ENCODE measurements around the gene AGAP2. TPM values are rescaled to one million over a fixed set of nuclear protein-coding genes. Genes with fewer than 3 reads are reported as not detected.

Gene AGAP2
- total and polyA plus RNA-seq, 2 of the 13 experiments (the other 11 are each of a cell fraction or from before 2014, with no cell fraction given) = 0.38 to 0.45 TPM

DNA sequence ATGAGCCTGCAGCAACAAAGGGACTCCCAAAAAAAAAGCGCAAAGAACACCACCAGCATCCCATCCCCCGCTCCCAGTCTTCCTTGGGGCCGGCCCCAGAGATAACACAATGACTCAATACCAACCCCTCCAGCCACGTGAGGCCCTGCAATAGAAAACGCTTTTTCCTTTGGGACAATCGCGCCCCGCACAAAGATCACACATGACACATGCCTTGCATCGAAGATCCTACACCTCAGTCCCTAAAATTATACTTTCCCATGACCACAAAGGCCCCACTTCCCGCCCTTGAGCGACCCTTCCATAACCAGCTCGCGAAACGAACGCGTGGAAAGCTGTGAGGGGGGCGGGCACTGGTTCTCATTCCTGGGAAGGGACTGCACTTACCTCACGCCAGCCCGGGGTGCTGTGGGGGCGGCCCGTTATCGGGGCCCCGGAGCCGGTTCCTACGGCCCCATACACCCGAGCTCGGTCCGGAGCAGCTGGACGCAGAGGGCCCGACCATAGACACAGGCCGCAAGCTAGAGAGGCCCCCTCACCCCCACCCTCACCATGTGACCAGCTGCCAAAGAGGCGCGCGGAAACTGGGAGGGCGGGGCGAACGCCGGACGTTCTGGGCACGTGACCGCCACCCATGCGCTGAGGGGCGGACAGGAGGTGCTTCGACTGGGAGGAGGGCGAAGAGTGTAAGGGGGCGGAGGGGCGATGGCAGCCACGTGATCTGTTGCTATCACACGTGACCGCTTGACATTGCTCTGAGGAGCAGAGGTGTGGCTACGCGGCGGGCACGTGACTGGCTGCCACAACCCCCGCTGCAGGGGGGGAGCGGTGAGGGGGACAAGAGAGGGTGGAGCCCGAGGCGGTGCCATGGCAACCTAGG lies 13.5 kb upstream of the AGAP2 start, which contains the start of gene CDK4 (continued):
- TF ChIP-seq, protein P1, sequence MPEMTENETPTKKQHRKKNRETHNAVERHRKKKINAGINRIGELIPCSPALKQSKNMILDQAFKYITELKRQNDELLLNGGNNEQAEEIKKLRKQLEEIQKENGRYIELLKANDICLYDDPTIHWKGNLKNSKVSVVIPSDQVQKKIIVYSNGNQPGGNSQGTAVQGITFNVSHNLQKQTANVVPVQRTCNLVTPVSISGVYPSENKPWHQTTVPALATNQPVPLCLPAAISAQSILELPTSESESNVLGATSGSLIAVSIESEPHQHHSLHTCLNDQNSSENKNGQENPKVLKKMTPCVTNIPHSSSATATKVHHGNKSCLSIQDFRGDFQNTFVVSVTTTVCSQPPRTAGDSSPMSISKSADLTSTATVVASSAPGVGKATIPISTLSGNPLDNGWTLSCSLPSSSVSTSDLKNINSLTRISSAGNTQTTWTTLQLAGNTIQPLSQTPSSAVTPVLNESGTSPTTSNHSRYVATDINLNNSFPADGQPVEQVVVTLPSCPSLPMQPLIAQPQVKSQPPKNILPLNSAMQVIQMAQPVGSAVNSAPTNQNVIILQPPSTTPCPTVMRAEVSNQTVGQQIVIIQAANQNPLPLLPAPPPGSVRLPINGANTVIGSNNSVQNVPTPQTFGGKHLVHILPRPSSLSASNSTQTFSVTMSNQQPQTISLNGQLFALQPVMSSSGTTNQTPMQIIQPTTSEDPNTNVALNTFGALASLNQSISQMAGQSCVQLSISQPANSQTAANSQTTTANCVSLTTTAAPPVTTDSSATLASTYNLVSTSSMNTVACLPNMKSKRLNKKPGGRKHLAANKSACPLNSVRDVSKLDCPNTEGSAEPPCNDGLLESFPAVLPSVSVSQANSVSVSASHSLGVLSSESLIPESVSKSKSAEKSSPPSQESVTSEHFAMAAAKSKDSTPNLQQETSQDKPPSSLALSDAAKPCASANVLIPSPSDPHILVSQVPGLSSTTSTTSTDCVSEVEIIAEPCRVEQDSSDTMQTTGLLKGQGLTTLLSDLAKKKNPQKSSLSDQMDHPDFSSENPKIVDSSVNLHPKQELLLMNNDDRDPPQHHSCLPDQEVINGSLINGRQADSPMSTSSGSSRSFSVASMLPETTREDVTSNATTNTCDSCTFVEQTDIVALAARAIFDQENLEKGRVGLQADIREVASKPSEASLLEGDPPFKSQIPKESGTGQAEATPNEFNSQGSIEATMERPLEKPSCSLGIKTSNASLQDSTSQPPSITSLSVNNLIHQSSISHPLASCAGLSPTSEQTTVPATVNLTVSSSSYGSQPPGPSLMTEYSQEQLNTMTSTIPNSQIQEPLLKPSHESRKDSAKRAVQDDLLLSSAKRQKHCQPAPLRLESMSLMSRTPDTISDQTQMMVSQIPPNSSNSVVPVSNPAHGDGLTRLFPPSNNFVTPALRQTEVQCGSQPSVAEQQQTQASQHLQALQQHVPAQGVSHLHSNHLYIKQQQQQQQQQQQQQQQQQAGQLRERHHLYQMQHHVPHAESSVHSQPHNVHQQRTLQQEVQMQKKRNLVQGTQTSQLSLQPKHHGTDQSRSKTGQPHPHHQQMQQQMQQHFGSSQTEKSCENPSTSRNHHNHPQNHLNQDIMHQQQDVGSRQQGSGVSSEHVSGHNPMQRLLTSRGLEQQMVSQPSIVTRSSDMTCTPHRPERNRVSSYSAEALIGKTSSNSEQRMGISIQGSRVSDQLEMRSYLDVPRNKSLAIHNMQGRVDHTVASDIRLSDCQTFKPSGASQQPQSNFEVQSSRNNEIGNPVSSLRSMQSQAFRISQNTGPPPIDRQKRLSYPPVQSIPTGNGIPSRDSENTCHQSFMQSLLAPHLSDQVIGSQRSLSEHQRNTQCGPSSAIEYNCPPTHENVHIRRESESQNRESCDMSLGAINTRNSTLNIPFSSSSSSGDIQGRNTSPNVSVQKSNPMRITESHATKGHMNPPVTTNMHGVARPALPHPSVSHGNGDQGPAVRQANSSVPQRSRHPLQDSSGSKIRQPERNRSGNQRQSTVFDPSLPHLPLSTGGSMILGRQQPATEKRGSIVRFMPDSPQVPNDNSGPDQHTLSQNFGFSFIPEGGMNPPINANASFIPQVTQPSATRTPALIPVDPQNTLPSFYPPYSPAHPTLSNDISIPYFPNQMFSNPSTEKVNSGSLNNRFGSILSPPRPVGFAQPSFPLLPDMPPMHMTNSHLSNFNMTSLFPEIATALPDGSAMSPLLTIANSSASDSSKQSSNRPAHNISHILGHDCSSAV (CRISPR knock-in tag; IDR thresholded peaks at IDR 0.05; ENCODE audit: borderline replicate concordance) = peak; percentile 81; the same call in 1 of the 2 replicates
- no peak for TF ChIP-seq NCOA5 (CRISPR knock-in tag; IDR thresholded peaks at IDR 0.05)
- TF ChIP-seq HIVEP1 (CRISPR knock-in tag; IDR thresholded peaks at IDR 0.05) = peak; percentile 93
- TF ChIP-seq, protein P2, sequence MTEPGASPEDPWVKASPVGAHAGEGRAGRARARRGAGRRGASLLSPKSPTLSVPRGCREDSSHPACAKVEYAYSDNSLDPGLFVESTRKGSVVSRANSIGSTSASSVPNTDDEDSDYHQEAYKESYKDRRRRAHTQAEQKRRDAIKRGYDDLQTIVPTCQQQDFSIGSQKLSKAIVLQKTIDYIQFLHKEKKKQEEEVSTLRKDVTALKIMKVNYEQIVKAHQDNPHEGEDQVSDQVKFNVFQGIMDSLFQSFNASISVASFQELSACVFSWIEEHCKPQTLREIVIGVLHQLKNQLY (CRISPR knock-in tag; IDR thresholded peaks at IDR 0.05) = peak; percentile 96
- TF ChIP-seq CENPT (CRISPR knock-in tag; IDR thresholded peaks at IDR 0.05; ENCODE audit: low read depth) = no peak
- TF ChIP-seq MYPOP (CRISPR knock-in tag; IDR thresholded peaks at IDR 0.05) = no peak; the same call in 1 of the 2 replicates
- peak; percentile 93 for TF ChIP-seq GATAD1 (CRISPR knock-in tag; IDR thresholded peaks at IDR 0.05)
- peak; percentile 87; the same call in 1 of the 2 replicates for TF ChIP-seq ZNF782 (CRISPR knock-in tag; IDR thresholded peaks at IDR 0.05; ENCODE audit: borderline replicate concordance)
- peak; percentile 65 for TF ChIP-seq FOXO1 (CRISPR knock-in tag; IDR thresholded peaks at IDR 0.05)
- peak; percentile 96 for TF ChIP-seq RBM39 (IDR thresholded peaks at IDR 0.05; ENCODE audit: low read depth, low read length, poor library complexity, severe bottlenecking)
- TF ChIP-seq NPAS2 (CRISPR knock-in tag; IDR thresholded peaks at IDR 0.05; ENCODE audit: borderline replicate concordance) = peak; percentile 90; the same call in 1 of the 2 replicates
- peak; percentile 97 for TF ChIP-seq AGO1 (IDR thresholded peaks at IDR 0.05; ENCODE audit: low read depth, low read length, poor library complexity, severe bottlenecking)
